Panc1 (cell line): ENCODE measurements around the gene NTRK2. TPM values are rescaled to one million over a fixed set of nuclear protein-coding genes. Genes with fewer than 3 reads are reported as not detected.

Experiments
- ATAC-seq: fragments of 200-7000 bp; cut with Tn5 transposase; 2 replicates; pipeline ENCODE4 v1.9.1; 2020; ENCODE audit warnings: mild to moderate bottlenecking, moderate library complexity
- BruUV-seq: library from RNA; stranded (reverse); fragments of 400-500 nt; replicated peaks from 2 replicates; lab custom pipeline; 2021; lab: Mats Ljungman, UMichigan
- CTCF ChIA-PET: fragments of 300-600 bp; sonication (Branson Sonifier 250); formaldehyde crosslinking; loops from one replicate; lab custom pipeline; 2022; ENCODE audit warnings: antibody characterized with exemption; lab: Charles Lee
- POLR2A ChIA-PET: fragments of 300-600 bp; sonication (Branson Sonifier 250); formaldehyde crosslinking; loops from one replicate; lab custom pipeline; 2022; ENCODE audit warnings: antibody characterized with exemption; lab: Charles Lee
- DNase-seq: peaks from one replicate; pipeline ENCODE4 v3.0.0-alpha.2; 2010; ENCODE audit warnings: low read depth, low spot score
- H3K27ac ChIP-seq: 2 replicates; pipeline ENCODE4 v1.5.1; 2011; ENCODE audit warnings: mild to moderate bottlenecking, low read length, inconsistent platforms
- H3K27me3 ChIP-seq: fragments of 200-500 bp; sonication (Bioruptor generic); 2 replicates; pipeline ENCODE4 v1.6.0; 2014; ENCODE audit warnings: low read length, inconsistent platforms; ENCODE audit not compliant: control insufficient read depth, insufficient read depth
- H3K36me3 ChIP-seq: fragments of 200-500 bp; sonication (Bioruptor generic); 2 replicates; pipeline ENCODE4 v1.5.1; 2014; ENCODE audit warnings: inconsistent platforms, mild to moderate bottlenecking, low read length, moderate library complexity; ENCODE audit not compliant: control insufficient read depth, insufficient read depth
- H3K4me1 ChIP-seq: 2 replicates; pipeline ENCODE4 v1.5.1; 2011; ENCODE audit warnings: inconsistent platforms, mild to moderate bottlenecking, low read length, moderate library complexity; ENCODE audit not compliant: control insufficient read depth, insufficient read depth
- H3K4me3 ChIP-seq, 2 experiments: 2 replicates each; pipeline ENCODE4 v1.5.1; 2011 to 2012; ENCODE audit warnings: low read depth in 2 of 2, low read length in 2 of 2, mild to moderate bottlenecking in 2 of 2, inconsistent platforms in 1 of 2, moderate library complexity in 1 of 2
- H3K9me3 ChIP-seq: fragments of 200-500 bp; sonication (Bioruptor generic); 2 replicates; pipeline ENCODE4 v1.5.1; 2014; ENCODE audit warnings: low read depth, mild to moderate bottlenecking, inconsistent platforms, low read length, moderate library complexity; ENCODE audit not compliant: control insufficient read depth, insufficient read depth
- POLR2AphosphoS5 ChIP-seq: IDR thresholded peaks from 2 replicates; pipeline ENCODE4 v1.6.1; 2012; ENCODE audit warnings: mild to moderate bottlenecking, low read depth, low read length, moderate library complexity
- SIN3A ChIP-seq: IDR thresholded peaks from 2 replicates; pipeline ENCODE4 v1.6.1; 2012; ENCODE audit warnings: low read depth, mild to moderate bottlenecking, low read length, moderate library complexity, borderline replicate concordance; ENCODE audit not compliant: insufficient read depth
- TCF7L2 ChIP-seq: IDR thresholded peaks from 2 replicates; pipeline ENCODE4 v1.6.1; 2011; ENCODE audit warnings: mild to moderate bottlenecking, low read depth, low read length, inconsistent platforms
- in situ Hi-C: cut with HindIII; loops from 2 replicates; pipeline ENCODE4 v1.10.0; 2016; ENCODE audit warnings: low sequenced_read_pairs, low pct_unique_long_range_greater_than_20kb
- intact Hi-C: fragments of 100-400 bp; cut with micrococcal nuclease; formaldehyde crosslinking; loops from one replicate; pipeline ENCODE4 v1.10.0; 2022; ENCODE audit not compliant: unreplicated experiment
- total RNA-seq: library from RNA; stranded (reverse); gene quantifications from one replicate; pipeline ENCODE4 v1.2.1, GENCODE V29; 2021; ENCODE audit not compliant: unreplicated experiment
- TF ChIP-seq, protein P1 (sequence below): fragments of 450-650 bp; IDR thresholded peaks from 2 replicates; pipeline ENCODE4 v1.5.1; 2017; ENCODE audit warnings: mild to moderate bottlenecking
- TF ChIP-seq, protein P2 (sequence below), 2 experiments: IDR thresholded peaks; 2 replicates each; pipeline ENCODE4 v1.6.1; 2011 to 2012; ENCODE audit warnings: low read depth in 2 of 2, control low read depth in 1 of 2, low read length in 1 of 2, mild to moderate bottlenecking in 1 of 2, moderate library complexity in 1 of 2; ENCODE audit not compliant: insufficient read depth in 1 of 2

NTRK2 gene
- total RNA-seq, 1 experiment from 2014 or later, result 0.23 TPM

DNA sequence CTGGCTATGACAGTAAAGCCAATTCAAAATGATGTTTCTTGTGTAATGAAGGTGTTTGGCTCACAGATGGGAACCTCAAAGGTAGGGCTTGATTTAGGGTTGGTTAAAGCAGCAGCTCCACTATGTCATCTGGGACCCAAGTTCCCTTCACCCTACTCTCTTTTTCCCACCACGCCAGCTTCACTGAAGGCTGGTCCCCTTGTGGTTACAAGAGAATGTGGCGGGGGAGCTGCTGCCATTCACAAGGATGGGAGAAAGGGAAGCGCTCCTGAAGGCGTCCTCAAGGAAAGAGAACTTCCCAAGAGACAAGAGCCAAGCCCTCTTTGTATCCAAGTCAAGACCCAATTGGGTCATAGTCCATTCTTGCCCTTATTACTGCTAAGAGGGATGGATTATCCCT lies 72.7 kb downstream of the NTRK2 start:
- no peak for DNase-seq
- in situ Hi-C loops, result no loop called here
- no peak for ATAC-seq
- Histone ChIP-seq H3K9me3 (no peaks in the 10 kb centered on the region), H3K27ac (no peak overlapping the region), H3K36me3 (no peaks in the 10 kb centered on the region), H3K4me1 (no peaks in the 10 kb centered on the region), H3K4me3 (no peak overlapping the region), H3K27me3 (no peaks in the 10 kb centered on the region)
- TF ChIP-seq, protein P1, sequence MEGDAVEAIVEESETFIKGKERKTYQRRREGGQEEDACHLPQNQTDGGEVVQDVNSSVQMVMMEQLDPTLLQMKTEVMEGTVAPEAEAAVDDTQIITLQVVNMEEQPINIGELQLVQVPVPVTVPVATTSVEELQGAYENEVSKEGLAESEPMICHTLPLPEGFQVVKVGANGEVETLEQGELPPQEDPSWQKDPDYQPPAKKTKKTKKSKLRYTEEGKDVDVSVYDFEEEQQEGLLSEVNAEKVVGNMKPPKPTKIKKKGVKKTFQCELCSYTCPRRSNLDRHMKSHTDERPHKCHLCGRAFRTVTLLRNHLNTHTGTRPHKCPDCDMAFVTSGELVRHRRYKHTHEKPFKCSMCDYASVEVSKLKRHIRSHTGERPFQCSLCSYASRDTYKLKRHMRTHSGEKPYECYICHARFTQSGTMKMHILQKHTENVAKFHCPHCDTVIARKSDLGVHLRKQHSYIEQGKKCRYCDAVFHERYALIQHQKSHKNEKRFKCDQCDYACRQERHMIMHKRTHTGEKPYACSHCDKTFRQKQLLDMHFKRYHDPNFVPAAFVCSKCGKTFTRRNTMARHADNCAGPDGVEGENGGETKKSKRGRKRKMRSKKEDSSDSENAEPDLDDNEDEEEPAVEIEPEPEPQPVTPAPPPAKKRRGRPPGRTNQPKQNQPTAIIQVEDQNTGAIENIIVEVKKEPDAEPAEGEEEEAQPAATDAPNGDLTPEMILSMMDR, result no peak
- no peak for TF ChIP-seq SIN3A
- TF ChIP-seq TCF7L2, result no peak
- intact Hi-C loops, result no loop called here
- POLR2A ChIA-PET, result no interaction called here
- CTCF ChIA-PET, result no interaction called here
- no TSS peak for BruUV-seq

GRCh38 chr9:84744195-84744594 lies 74.7 kb downstream of the NTRK2 start:
- Histone ChIP-seq H3K9me3 (no peaks in the 10 kb centered on the region), H3K27me3 (no peaks in the 10 kb centered on the region), H3K36me3 (no peaks in the 10 kb centered on the region), H3K4me3 (no peak overlapping the region), H3K4me1 (no peaks in the 10 kb centered on the region), H3K27ac (no peak overlapping the region)
- POLR2A ChIA-PET, result no interaction called here
- BruUV-seq, result no TSS peak
- DNase-seq (no peak), ATAC-seq (no peak)
- intact Hi-C loops, result no loop called here
- TF ChIP-seq, protein P1, result no peak
- TF ChIP-seq TCF7L2 (no peak), POLR2AphosphoS5 (no peak), SIN3A (no peak)
- TF ChIP-seq, protein P2, sequence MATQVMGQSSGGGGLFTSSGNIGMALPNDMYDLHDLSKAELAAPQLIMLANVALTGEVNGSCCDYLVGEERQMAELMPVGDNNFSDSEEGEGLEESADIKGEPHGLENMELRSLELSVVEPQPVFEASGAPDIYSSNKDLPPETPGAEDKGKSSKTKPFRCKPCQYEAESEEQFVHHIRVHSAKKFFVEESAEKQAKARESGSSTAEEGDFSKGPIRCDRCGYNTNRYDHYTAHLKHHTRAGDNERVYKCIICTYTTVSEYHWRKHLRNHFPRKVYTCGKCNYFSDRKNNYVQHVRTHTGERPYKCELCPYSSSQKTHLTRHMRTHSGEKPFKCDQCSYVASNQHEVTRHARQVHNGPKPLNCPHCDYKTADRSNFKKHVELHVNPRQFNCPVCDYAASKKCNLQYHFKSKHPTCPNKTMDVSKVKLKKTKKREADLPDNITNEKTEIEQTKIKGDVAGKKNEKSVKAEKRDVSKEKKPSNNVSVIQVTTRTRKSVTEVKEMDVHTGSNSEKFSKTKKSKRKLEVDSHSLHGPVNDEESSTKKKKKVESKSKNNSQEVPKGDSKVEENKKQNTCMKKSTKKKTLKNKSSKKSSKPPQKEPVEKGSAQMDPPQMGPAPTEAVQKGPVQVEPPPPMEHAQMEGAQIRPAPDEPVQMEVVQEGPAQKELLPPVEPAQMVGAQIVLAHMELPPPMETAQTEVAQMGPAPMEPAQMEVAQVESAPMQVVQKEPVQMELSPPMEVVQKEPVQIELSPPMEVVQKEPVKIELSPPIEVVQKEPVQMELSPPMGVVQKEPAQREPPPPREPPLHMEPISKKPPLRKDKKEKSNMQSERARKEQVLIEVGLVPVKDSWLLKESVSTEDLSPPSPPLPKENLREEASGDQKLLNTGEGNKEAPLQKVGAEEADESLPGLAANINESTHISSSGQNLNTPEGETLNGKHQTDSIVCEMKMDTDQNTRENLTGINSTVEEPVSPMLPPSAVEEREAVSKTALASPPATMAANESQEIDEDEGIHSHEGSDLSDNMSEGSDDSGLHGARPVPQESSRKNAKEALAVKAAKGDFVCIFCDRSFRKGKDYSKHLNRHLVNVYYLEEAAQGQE (IDR thresholded peaks at IDR 0.05; ENCODE audit: insufficient read depth in 1 of 2, low read depth in 2 of 2, low read length in 1 of 2), result no peak
- CTCF ChIA-PET, result no interaction called here
- in situ Hi-C loops, result no loop called here
